ENCODE data around the gene RALGPS1.

Gene RALGPS1

DNA sequence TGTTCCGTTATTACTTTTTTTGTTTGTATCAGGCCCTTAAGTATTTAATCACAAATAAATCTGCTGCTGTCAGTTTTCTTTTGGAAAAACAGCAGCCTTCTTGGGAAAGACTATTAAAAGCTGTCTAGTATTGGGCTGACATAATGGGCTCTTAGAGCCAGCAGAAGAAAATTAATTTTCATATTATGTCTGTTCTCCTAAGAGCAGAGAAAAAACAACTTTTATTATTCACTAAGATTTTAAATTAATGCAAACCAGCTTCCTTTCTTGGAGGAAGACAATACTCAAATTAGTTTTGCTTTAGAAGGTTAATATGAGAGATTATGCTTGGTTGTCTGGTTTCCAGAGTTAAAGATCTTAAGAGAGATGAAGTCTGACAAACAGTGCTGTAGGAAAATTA, 319.4 kb downstream of the RALGPS1 start:
- in situ Hi-C loops (cut with MboI; ENCODE audit: low pct_unique_long_range_greater_than_20kb, low sequenced_read_pairs, unreplicated experiment) = no loop called here
- TF ChIP-seq, protein P1, sequence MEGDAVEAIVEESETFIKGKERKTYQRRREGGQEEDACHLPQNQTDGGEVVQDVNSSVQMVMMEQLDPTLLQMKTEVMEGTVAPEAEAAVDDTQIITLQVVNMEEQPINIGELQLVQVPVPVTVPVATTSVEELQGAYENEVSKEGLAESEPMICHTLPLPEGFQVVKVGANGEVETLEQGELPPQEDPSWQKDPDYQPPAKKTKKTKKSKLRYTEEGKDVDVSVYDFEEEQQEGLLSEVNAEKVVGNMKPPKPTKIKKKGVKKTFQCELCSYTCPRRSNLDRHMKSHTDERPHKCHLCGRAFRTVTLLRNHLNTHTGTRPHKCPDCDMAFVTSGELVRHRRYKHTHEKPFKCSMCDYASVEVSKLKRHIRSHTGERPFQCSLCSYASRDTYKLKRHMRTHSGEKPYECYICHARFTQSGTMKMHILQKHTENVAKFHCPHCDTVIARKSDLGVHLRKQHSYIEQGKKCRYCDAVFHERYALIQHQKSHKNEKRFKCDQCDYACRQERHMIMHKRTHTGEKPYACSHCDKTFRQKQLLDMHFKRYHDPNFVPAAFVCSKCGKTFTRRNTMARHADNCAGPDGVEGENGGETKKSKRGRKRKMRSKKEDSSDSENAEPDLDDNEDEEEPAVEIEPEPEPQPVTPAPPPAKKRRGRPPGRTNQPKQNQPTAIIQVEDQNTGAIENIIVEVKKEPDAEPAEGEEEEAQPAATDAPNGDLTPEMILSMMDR (IDR thresholded peaks at IDR 0.05; ENCODE audit: extremely low read depth, insufficient read depth, missing control alignments) = no peak

DNA sequence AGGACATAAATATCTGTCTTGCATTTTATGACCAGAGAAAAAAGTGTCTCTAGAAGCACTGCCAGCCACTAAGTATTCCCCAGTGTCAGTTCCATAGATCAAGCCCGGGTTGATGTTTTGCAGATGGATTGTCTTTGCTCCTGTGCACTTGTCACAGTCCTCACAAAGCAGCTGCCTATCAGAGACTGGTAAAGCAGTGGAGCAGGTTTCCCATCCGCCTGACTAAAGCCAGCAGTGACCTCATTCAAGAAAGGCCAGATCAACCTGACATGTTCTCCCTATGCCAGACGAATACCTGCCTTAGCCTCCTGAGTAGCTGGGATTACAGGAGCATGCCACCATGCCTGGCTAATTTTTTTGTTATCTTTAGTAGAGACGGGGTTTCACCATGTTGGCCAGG, 323.2 kb downstream of the RALGPS1 start:
- in situ Hi-C loops (cut with MboI; ENCODE audit: low pct_unique_long_range_greater_than_20kb, low sequenced_read_pairs, unreplicated experiment) = no loop called here
- no peak for DNase-seq (ENCODE audit: low spot score)
- TF ChIP-seq, protein P1 (IDR thresholded peaks at IDR 0.05; ENCODE audit: extremely low read depth, insufficient read depth, missing control alignments) = no peak

More for the DNA sequence above, 319.4 kb downstream of the RALGPS1 start:
- no peak for DNase-seq (ENCODE audit: low spot score)

DNA sequence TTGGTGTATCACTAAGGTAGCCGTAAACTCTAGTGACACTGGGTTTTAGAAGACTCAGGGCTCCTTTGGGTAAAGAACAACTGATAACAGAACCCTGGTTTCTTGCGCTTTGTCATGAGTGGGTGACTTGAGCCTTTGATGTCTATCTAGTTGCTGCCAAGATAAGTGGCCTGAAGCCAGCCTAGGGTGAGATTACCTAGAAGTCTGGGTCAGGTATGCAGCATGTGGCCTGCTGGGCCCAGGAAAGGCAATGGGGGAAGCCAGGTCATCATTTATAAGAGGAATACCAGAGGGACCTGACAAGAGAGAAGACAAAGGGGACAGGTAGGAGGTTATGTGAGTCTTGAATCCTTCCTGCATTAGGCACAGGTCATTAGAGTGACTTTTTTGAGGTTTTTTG, 326.8 kb downstream of the RALGPS1 start:
- DNase-seq (ENCODE audit: low spot score) = no peak
- in situ Hi-C loops (cut with MboI; ENCODE audit: low pct_unique_long_range_greater_than_20kb, low sequenced_read_pairs, unreplicated experiment) = no loop called here
- TF ChIP-seq, protein P1 (IDR thresholded peaks at IDR 0.05; ENCODE audit: extremely low read depth, insufficient read depth, missing control alignments) = no peak

DNA sequence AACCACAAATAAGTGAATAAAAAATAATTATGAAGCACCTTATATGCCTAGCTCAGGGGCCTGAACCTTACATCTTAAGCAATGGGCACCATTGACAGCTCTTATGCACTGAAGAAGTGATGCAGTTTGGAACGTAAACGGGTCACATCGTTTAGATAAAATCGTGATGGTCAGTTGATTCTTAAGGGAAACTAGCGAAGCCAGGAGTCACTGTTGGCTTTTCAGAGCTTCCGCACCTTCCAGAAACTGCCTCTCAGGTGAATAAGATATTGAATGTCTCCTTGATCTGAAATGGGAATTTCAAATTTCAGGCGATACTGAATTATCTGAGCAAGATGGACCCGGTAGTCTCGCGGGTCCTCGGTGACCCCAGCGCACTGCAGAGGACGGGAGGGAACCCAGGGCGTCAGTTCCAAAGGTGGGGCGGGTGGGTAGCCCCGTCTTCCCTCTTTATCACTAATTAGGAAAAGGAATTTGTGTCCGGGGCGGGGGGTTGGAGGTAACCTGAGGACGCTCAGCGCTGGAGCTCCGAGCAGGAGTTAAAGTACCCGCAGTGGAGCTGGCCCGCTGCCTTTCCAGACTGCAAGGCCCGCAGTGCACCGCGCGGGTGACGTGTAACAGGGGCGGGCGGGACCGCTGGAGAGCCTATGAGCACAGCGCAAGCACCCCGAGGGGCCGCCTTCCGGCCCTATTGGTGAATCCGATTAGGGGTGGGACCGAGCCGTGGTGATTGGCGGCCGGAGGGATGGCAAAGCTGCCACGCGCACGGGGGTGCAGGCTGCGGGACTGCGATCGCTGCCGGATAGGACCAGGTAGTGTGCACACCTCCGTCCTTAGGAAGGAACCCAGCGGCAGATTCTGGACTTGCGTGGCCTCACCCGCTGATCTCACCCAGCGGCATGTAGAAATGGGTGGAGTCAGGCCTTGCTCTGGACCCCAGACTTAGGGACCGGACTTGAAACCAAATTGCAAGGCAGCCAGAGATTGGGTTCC, 330.3 kb downstream of the RALGPS1 start:
- peak; percentile 94 for DNase-seq (ENCODE audit: low spot score)

DNA sequence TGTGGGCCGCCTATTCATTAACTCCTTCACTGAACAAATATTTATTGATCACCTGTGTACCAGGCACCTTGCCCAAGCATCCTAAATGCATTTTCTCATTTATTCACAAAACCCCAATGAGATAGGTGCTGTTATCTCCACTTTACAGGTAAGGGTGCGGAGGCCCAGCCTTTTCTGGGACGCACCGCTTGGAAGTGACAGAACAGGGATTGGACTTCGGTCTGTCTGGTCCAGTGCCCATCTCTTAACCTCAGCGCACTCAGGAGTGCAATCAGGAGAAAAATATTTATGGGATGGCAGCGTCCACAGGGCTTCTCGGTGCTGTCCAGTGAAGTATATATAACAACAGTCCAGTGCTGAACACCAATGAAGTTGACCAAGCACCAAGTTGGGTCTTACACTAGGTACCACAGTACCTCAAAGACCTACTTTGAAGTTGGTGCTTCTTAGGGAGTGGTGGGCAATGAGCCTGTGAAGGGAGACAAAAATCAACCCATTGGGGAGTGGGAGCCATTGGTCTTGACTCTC, 331.1 kb downstream of the RALGPS1 start:
- no peak for DNase-seq (ENCODE audit: low spot score)
- in situ Hi-C loops (cut with MboI; ENCODE audit: low pct_unique_long_range_greater_than_20kb, low sequenced_read_pairs, unreplicated experiment) = no loop called here
- TF ChIP-seq, protein P1 (IDR thresholded peaks at IDR 0.05; ENCODE audit: extremely low read depth, insufficient read depth, missing control alignments) = no peak

More for the DNA sequence above, 330.3 kb downstream of the RALGPS1 start:
- TF ChIP-seq, protein P1 (IDR thresholded peaks at IDR 0.05; ENCODE audit: extremely low read depth, insufficient read depth, missing control alignments) = no peak
- in situ Hi-C loops (cut with MboI; ENCODE audit: low pct_unique_long_range_greater_than_20kb, low sequenced_read_pairs, unreplicated experiment) = no loop called here

- DNase-seq (ENCODE audit: low spot score) = no peak
- TF ChIP-seq, protein P1 (IDR thresholded peaks at IDR 0.05; ENCODE audit: extremely low read depth, insufficient read depth, missing control alignments) = no peak
- in situ Hi-C loops (cut with MboI; ENCODE audit: low pct_unique_long_range_greater_than_20kb, low sequenced_read_pairs, unreplicated experiment) = no loop called here
Observed at GRCh38 chr9:127248241-127248640, 333.7 kb downstream of the RALGPS1 start.
